Ovary (tissue), 3 donors: Measurements from ENCODE around the gene MYOM1.

Experiments
- EP300 ChIP-seq: sonication (generic); formaldehyde crosslinking; IDR thresholded peaks from one replicate; pipeline ENCODE4 v1.6.1; 2017; ENCODE audit warnings: antibody characterized with exemption
- POLR2A ChIP-seq: fragments of 450-650 bp; IDR thresholded peaks from one replicate; pipeline ENCODE4 v1.6.1; 2017; ENCODE audit warnings: antibody characterized with exemption, mild to moderate bottlenecking, moderate library complexity
- TF ChIP-seq, protein P1 (sequence below), 3 donors: fragments of 450-650 bp in 2 of 3; fragments of 200-600 bp in 1 of 3; IDR thresholded peaks; one replicate each; pipeline versions ENCODE4 v1.5.1 to v1.8.0; 2016 to 2022; ENCODE audit warnings: antibody characterized with exemption in 3 of 3, mild to moderate bottlenecking in 1 of 3
- donor health status: DM: no; HTN: no; CAD: no.

GRCh38 chr18:3067722-3068121 lies 152.0 kb downstream of the MYOM1 start:
- TF ChIP-seq, protein P1, sequence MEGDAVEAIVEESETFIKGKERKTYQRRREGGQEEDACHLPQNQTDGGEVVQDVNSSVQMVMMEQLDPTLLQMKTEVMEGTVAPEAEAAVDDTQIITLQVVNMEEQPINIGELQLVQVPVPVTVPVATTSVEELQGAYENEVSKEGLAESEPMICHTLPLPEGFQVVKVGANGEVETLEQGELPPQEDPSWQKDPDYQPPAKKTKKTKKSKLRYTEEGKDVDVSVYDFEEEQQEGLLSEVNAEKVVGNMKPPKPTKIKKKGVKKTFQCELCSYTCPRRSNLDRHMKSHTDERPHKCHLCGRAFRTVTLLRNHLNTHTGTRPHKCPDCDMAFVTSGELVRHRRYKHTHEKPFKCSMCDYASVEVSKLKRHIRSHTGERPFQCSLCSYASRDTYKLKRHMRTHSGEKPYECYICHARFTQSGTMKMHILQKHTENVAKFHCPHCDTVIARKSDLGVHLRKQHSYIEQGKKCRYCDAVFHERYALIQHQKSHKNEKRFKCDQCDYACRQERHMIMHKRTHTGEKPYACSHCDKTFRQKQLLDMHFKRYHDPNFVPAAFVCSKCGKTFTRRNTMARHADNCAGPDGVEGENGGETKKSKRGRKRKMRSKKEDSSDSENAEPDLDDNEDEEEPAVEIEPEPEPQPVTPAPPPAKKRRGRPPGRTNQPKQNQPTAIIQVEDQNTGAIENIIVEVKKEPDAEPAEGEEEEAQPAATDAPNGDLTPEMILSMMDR (IDR thresholded peaks at IDR 0.05) = no peak
- TF ChIP-seq POLR2A (no peak), EP300 (no peak)
